CD4-positive, alpha-beta T cell treated with Interleukin-15 for 4 hours (primary cell): Measurements from ENCODE around the gene MPP3.

Source experiments
- DNase-seq: peaks from one replicate; pipeline ENCODE4 v3.0.0-alpha.2; 2020; ENCODE audit warnings: low spot score

The MPP3 gene

GRCh38 chr17:43832168-43832975, 574 bp downstream of the MPP3 start:
- DNase-seq = no peak

GRCh38 chr17:43831633-43832032, 1.3 kb downstream of the MPP3 start:
- no peak for DNase-seq

GRCh38 chr17:43830510-43831140, 2.3 kb downstream of the MPP3 start:
- DNase-seq = no peak

- no peak for DNase-seq
Observed at GRCh38 chr17:43829738-43830137, 3.2 kb downstream of the MPP3 start.

GRCh38 chr17:43827596-43827995, 5.3 kb downstream of the MPP3 start:
- DNase-seq = no peak

GRCh38 chr17:43826206-43826605, 6.7 kb downstream of the MPP3 start:
- DNase-seq = no peak

- DNase-seq = no peak
Observed at GRCh38 chr17:43825567-43825966, 7.4 kb downstream of the MPP3 start.

GRCh38 chr17:43823350-43824084, 9.4 kb downstream of the MPP3 start:
- DNase-seq = no peak

GRCh38 chr17:43822570-43823190, 10.3 kb downstream of the MPP3 start:
- no peak for DNase-seq

GRCh38 chr17:43820759-43821158, 12.2 kb downstream of the MPP3 start:
- DNase-seq = no peak

GRCh38 chr17:43818966-43819365, 14.0 kb downstream of the MPP3 start:
- DNase-seq = no peak

GRCh38 chr17:43817826-43818225, 15.1 kb downstream of the MPP3 start:
- DNase-seq = no peak

GRCh38 chr17:43816336-43817320, 16.3 kb downstream of the MPP3 start:
- DNase-seq = no peak

- no peak for DNase-seq
Observed at GRCh38 chr17:43814714-43815113, 18.2 kb downstream of the MPP3 start.

GRCh38 chr17:43814026-43814425, 18.9 kb downstream of the MPP3 start:
- DNase-seq = no peak

GRCh38 chr17:43813386-43813785, 19.6 kb downstream of the MPP3 start:
- DNase-seq = no peak

GRCh38 chr17:43812396-43813265, 20.3 kb downstream of the MPP3 start:
- no peak for DNase-seq

- DNase-seq = no peak
Observed at GRCh38 chr17:43810823-43811222, 22.1 kb downstream of the MPP3 start.

- DNase-seq = no peak
Observed at GRCh38 chr17:43810226-43810715, 22.7 kb downstream of the MPP3 start.

- DNase-seq = no peak
Observed at GRCh38 chr17:43809121-43809520, 23.8 kb downstream of the MPP3 start.
